IMR-90 (cell line): ENCODE data around the gene EIF5A. TPM values are rescaled to one million over a fixed set of nuclear protein-coding genes. Genes with fewer than 3 reads are reported as not detected.
A peak's percentile ranks its signal among the peaks of the same experiment; 100 is the strongest.

Source experiments
- ATAC-seq: fragments of 200-7000 bp; cut with Tn5 transposase; 2 replicates; pipeline ENCODE4 v1.9.1; 2020; ENCODE audit warnings: low read depth, mild to moderate bottlenecking, moderate library complexity
- BruUV-seq: library from RNA; stranded (reverse); fragments of 400-500 nt; replicated peaks from 2 replicates; lab custom pipeline; 2021; lab: Mats Ljungman, UMichigan
- CTCF ChIA-PET: fragments of 300-600 bp; formaldehyde crosslinking; extraction: SDS; loops from one replicate; lab custom pipeline; 2021; ENCODE audit warnings: antibody characterized with exemption; lab: Yijun Ruan, JAX
- POLR2A ChIA-PET: fragments of 300-600 bp; sonication (Branson Sonifier 250); formaldehyde crosslinking; loops from one replicate; lab custom pipeline; 2022; ENCODE audit warnings: antibody characterized with exemption; ENCODE audit not compliant: unreplicated experiment; lab: Charles Lee
- DNase-seq: peaks from one replicate; pipeline ENCODE4 v3.0.0; 2013
- H2AFZ ChIP-seq: replicated peaks from 2 replicates; pipeline ENCODE3; 2013; ENCODE audit warnings: low read length, mild to moderate bottlenecking; ENCODE audit not compliant: poor library complexity
- H2AK5ac ChIP-seq: 2 replicates; pipeline ENCODE4 v1.6.1; 2013; ENCODE audit warnings: low read depth, low read length, inconsistent platforms
- H2AK9ac ChIP-seq: replicated peaks from 2 replicates; pipeline ENCODE3; 2013; ENCODE audit warnings: mild to moderate bottlenecking, low read depth, low read length, moderate library complexity; ENCODE audit not compliant: poor library complexity
- H2BK120ac ChIP-seq: 2 replicates; pipeline ENCODE4 v1.6.1; 2013; ENCODE audit warnings: low read depth, low read length, inconsistent platforms
- H2BK15ac ChIP-seq: 3 replicates; pipeline ENCODE4 v1.6.1; 2013; ENCODE audit warnings: low read depth, low read length, inconsistent platforms
- H2BK20ac ChIP-seq: 2 replicates; pipeline ENCODE4 v1.6.1; 2013; ENCODE audit warnings: low read depth, mild to moderate bottlenecking, inconsistent platforms, low read length, moderate library complexity
- H2BK5ac ChIP-seq: 2 replicates; pipeline ENCODE4 v1.6.1; 2013; ENCODE audit warnings: mild to moderate bottlenecking, low read depth, low read length, inconsistent platforms; ENCODE audit not compliant: poor library complexity, severe bottlenecking
- H3K14ac ChIP-seq: replicated peaks from 2 replicates; pipeline ENCODE4 v1.6.1; 2013; ENCODE audit warnings: low read depth, low read length, inconsistent platforms
- H3K18ac ChIP-seq: 2 replicates; pipeline ENCODE4 v1.6.1; 2013; ENCODE audit warnings: low read depth, low read length, control low read depth
- H3K23ac ChIP-seq: 2 replicates; pipeline ENCODE4 v1.6.1; 2013; ENCODE audit warnings: low read depth, low read length, inconsistent platforms
- H3K27ac ChIP-seq: 2 replicates; pipeline ENCODE4 v1.5.1; 2013; ENCODE audit warnings: mild to moderate bottlenecking, control low read depth, low read length; ENCODE audit not compliant: insufficient read depth
- H3K27me3 ChIP-seq: 2 replicates; pipeline ENCODE4 v1.6.1; 2013; ENCODE audit warnings: low read length; ENCODE audit not compliant: control insufficient read depth, insufficient read depth
- H3K36me3 ChIP-seq: 2 replicates; pipeline ENCODE4 v1.6.1; 2013; ENCODE audit warnings: low read length, mixed read lengths; ENCODE audit not compliant: control insufficient read depth, insufficient read depth
- H3K4ac ChIP-seq: 2 replicates; pipeline ENCODE4 v1.6.1; 2013; ENCODE audit warnings: low read depth, low read length, inconsistent platforms
- H3K4me1 ChIP-seq: 2 replicates; pipeline ENCODE4 v1.6.1; 2013; ENCODE audit warnings: low read length, mixed read lengths; ENCODE audit not compliant: control insufficient read depth, insufficient read depth
- H3K4me2 ChIP-seq: 2 replicates; pipeline ENCODE4 v1.6.1; 2013; ENCODE audit warnings: low read depth, mild to moderate bottlenecking, control low read depth, low read length, moderate library complexity
- H3K4me3 ChIP-seq: 2 replicates; pipeline ENCODE4 v1.5.1; 2013; ENCODE audit warnings: low read depth, mild to moderate bottlenecking, control low read depth, low read length, moderate library complexity; ENCODE audit not compliant: insufficient read depth
- H3K56ac ChIP-seq: 2 replicates; pipeline ENCODE4 v1.6.1; 2013; ENCODE audit warnings: low read length, inconsistent platforms; ENCODE audit not compliant: insufficient read depth; ENCODE audit errors: extremely low read depth
- H3K79me1 ChIP-seq, 2 experiments: 2 replicates each; pipeline ENCODE4 v1.6.1; 2013; ENCODE audit warnings: low read length in 2 of 2, inconsistent platforms in 1 of 2, low read depth in 1 of 2
- H3K9ac ChIP-seq: 2 replicates; pipeline ENCODE4 v1.6.1; 2013; ENCODE audit warnings: low read depth, low read length, control low read depth
- H3K9me1 ChIP-seq: 2 replicates; pipeline ENCODE4 v1.6.1; 2013; ENCODE audit warnings: low read length, inconsistent platforms; ENCODE audit not compliant: insufficient read depth
- H3K9me3 ChIP-seq: 2 replicates; pipeline ENCODE4 v1.6.1; 2013; ENCODE audit warnings: low read length; ENCODE audit not compliant: control insufficient read depth, insufficient read depth
- H4K20me1 ChIP-seq: 2 replicates; pipeline ENCODE4 v1.6.1; 2013; ENCODE audit warnings: low read length, inconsistent platforms; ENCODE audit not compliant: insufficient read depth
- H4K5ac ChIP-seq: 2 replicates; pipeline ENCODE4 v1.6.1; 2013; ENCODE audit warnings: mild to moderate bottlenecking, low read depth, low read length, control low read depth
- H4K8ac ChIP-seq, 2 experiments: 2 replicates each; pipeline ENCODE4 v1.6.1; 2013; ENCODE audit warnings: low read depth in 2 of 2, low read length in 2 of 2, control low read depth in 1 of 2, inconsistent platforms in 1 of 2
- H4K91ac ChIP-seq: 2 replicates; pipeline ENCODE4 v1.6.1; 2013; ENCODE audit warnings: low read depth, low read length, inconsistent platforms; ENCODE audit not compliant: insufficient read depth
- CHD1 ChIP-seq: IDR thresholded peaks from 2 replicates; pipeline ENCODE4 v1.6.1; 2012; ENCODE audit warnings: low read depth, low read length, improper control_type of control experiment
- MXI1 ChIP-seq: IDR thresholded peaks from 2 replicates; pipeline ENCODE4 v1.6.1; 2012; ENCODE audit warnings: low read depth, mild to moderate bottlenecking, low read length, moderate library complexity, borderline replicate concordance
- POLR2A ChIP-seq: IDR thresholded peaks from 2 replicates; pipeline ENCODE4 v1.6.1; 2012; ENCODE audit warnings: mild to moderate bottlenecking, low read depth, low read length
- RAD21 ChIP-seq: IDR thresholded peaks from 2 replicates; pipeline ENCODE4 v1.6.1; 2012; ENCODE audit warnings: low read length, improper control_type of control experiment
- RCOR1 ChIP-seq: IDR thresholded peaks from 2 replicates; pipeline ENCODE4 v1.6.1; 2012; ENCODE audit warnings: mild to moderate bottlenecking, low read length, improper control_type of control experiment; ENCODE audit not compliant: insufficient replicate concordance
- SMC3 ChIP-seq: fragments of 150-350 bp; IDR thresholded peaks from 2 replicates; pipeline ENCODE4 v1.6.1; 2016; ENCODE audit warnings: low read depth, mild to moderate bottlenecking, antibody characterized with exemption, low read length, moderate library complexity
- WGBS, 2 experiments: methylation state at CpG; one replicate each; pipeline versions ENCODE4 v1.1.5 to v1.1.7; 2013; ENCODE audit warnings: missing lambda C conversion rate in 2 of 2; ENCODE audit not compliant: insufficient read length in 1 of 2; ENCODE audit errors: extremely low coverage in 2 of 2; 5-methylcytosine and 5-hydroxymethylcytosine counted together
- dilution Hi-C: fragments of 300-500 bp; cut with HindIII; formaldehyde crosslinking; loops from one replicate; pipeline ENCODE4 v1.14.3; 2018; ENCODE audit warnings: low sequenced_read_pairs; ENCODE audit not compliant: unreplicated experiment
- in situ Hi-C: fragments of 300-500 bp; cut with MboI; formaldehyde crosslinking; loops from 3 replicates; pipeline ENCODE4 v1.14.3; 2019; ENCODE audit warnings: low sequenced_read_pairs, inconsistent platforms, mixed read lengths
- intact Hi-C: fragments of 100-400 bp; cut with micrococcal nuclease; formaldehyde crosslinking; loops from 2 replicates; pipeline ENCODE4 v1.10.0; 2022
- polyA plus RNA-seq, 3 experiments: library from polyadenylated mRNA; depleted of rRNA; stranded (reverse); fragments of >200 nt; gene quantifications; 2 replicates each; pipeline ENCODE4 v1.2.3, GENCODE V29; 2012; ENCODE audit warnings: low replicate concordance in 1 of 3
- total RNA-seq: library from RNA; depleted of rRNA; stranded (reverse); fragments of >200 nt; gene quantifications from 2 replicates; pipeline ENCODE4 v1.2.3, GENCODE V29; 2012
- TF ChIP-seq, protein P1 (sequence below): conservative IDR thresholded peaks from 2 replicates; pipeline ENCODE4 v1.5.1; 2012; ENCODE audit warnings: mild to moderate bottlenecking, low read depth, low read length, improper control_type of control experiment

EIF5A gene
- total and polyA plus RNA-seq, 2 of the 4 experiments (the other 2 are of a cell fraction) = 782 to 883 TPM

DNA sequence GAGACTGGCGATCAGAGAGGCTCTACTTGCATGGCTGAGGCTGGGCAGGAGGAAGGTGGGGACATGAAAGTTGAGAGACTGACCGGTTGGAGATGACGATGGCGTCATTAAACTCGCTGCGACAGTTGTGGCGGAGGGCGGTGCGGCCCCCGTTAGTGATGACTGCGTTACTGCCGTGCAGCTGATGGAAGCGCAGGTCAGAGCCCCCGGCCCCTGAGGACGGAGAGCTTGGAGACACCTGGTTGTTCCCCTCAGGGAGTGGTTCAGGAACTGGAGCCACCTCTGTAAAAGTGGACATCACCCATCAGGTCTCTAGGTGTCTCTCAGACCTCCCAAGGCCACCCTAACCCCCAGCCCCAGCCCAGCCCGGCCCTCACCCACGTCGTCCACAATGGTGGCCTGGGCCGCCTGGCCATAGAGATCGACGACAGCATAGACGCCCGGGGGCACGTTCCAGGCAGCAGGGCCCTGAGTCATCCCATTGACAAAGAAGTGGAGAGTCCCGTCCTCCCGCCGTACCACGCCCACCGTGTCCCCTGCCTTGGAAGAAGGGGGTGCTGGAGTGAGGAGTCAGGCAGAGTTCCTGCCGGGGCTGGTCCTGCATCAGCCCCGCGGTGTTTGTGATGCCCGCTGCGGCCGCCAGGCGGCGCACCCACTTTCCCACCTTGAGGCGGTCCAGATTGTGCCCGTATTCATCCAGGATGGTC lies 16.5 kb downstream of the EIF5A start:
- CTCF ChIA-PET = no interaction called here
- Histone ChIP-seq H3K36me3 (peaks cover 59% of the 10 kb centered on the region), H3K9me1 (peaks cover 6% of the 10 kb centered on the region; the same call in 1 of the 2 replicates)

More for the DNA sequence above, 16.5 kb downstream of the EIF5A start:
- H2BK15ac ChIP-seq = no peak overlapping the region
- H3K79me1 ChIP-seq = peaks cover 10 to 28% of the 10 kb centered on the region in 2 experiments; a peak in 3 of 4 replicates
- H4K5ac ChIP-seq = no peak overlapping the region
- H3K18ac ChIP-seq = no peak overlapping the region
- H4K8ac ChIP-seq = no peak overlapping the region
- peak overlapping the region; percentile 50 for H2AK9ac ChIP-seq
- no peak overlapping the region for H3K27ac ChIP-seq
- no TSS peak for BruUV-seq
- H3K4me2 ChIP-seq = no peak overlapping the region
- peak overlapping the region; percentile 49 for H2AK5ac ChIP-seq
- no peak overlapping the region for H2BK120ac ChIP-seq
- H3K23ac ChIP-seq = no peak overlapping the region
- H3K27me3 ChIP-seq = no peaks in the 10 kb centered on the region
- H2AFZ ChIP-seq = peak overlapping the region; percentile 70
- no peak overlapping the region for H3K56ac ChIP-seq
- no peak overlapping the region for H2BK5ac ChIP-seq
- in situ Hi-C loops (no loop called here), intact Hi-C loops (loop anchor here (10.0 kb wide), 1 partner anchor 241 kb away; the partner anchor contains the start of gene SENP3), dilution Hi-C loops (no loop called here)
- H3K9me3 ChIP-seq = no peaks in the 10 kb centered on the region
- POLR2A ChIA-PET = no interaction called here
- H3K4me1 ChIP-seq = 0 out of 2 replicates have a peak, but pooled peaks cover 2% of the 10 kb centered on the region
- DNase-seq (peak; percentile 17), ATAC-seq (peak; percentile 62; the same call in 1 of the 2 replicates)
- H3K4me3 ChIP-seq = no peak overlapping the region
- no peak overlapping the region for H3K4ac ChIP-seq
- no peak overlapping the region for H3K14ac ChIP-seq
- TF ChIP-seq MXI1 = no peak
- TF ChIP-seq SMC3 = peak; percentile 81
- TF ChIP-seq POLR2A = no peak
- TF ChIP-seq RAD21 = peak; percentile 67
- TF ChIP-seq, protein P1, sequence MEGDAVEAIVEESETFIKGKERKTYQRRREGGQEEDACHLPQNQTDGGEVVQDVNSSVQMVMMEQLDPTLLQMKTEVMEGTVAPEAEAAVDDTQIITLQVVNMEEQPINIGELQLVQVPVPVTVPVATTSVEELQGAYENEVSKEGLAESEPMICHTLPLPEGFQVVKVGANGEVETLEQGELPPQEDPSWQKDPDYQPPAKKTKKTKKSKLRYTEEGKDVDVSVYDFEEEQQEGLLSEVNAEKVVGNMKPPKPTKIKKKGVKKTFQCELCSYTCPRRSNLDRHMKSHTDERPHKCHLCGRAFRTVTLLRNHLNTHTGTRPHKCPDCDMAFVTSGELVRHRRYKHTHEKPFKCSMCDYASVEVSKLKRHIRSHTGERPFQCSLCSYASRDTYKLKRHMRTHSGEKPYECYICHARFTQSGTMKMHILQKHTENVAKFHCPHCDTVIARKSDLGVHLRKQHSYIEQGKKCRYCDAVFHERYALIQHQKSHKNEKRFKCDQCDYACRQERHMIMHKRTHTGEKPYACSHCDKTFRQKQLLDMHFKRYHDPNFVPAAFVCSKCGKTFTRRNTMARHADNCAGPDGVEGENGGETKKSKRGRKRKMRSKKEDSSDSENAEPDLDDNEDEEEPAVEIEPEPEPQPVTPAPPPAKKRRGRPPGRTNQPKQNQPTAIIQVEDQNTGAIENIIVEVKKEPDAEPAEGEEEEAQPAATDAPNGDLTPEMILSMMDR = peak; percentile 72
- no peak for TF ChIP-seq RCOR1
- TF ChIP-seq CHD1 = no peak
- 95% methylated on average over 8 of the region's 39 CpGs; no CpG with 5 or more reads in 1 of the 2 experiments for WGBS, 2 experiments
- H4K20me1 ChIP-seq = peaks cover 7% of the 10 kb centered on the region
- no peak overlapping the region for H2BK20ac ChIP-seq
- H4K91ac ChIP-seq = no peak overlapping the region
- H3K9ac ChIP-seq = no peak overlapping the region
